ENCODE measurements around the gene KCNC2.

Gene KCNC2

GRCh38 chr12:75135026-75135425 is 74.6 kb downstream of the KCNC2 start:
- DNase-seq (ENCODE audit: extremely low read depth, low read depth): no peak
- TF ChIP-seq, protein P1, sequence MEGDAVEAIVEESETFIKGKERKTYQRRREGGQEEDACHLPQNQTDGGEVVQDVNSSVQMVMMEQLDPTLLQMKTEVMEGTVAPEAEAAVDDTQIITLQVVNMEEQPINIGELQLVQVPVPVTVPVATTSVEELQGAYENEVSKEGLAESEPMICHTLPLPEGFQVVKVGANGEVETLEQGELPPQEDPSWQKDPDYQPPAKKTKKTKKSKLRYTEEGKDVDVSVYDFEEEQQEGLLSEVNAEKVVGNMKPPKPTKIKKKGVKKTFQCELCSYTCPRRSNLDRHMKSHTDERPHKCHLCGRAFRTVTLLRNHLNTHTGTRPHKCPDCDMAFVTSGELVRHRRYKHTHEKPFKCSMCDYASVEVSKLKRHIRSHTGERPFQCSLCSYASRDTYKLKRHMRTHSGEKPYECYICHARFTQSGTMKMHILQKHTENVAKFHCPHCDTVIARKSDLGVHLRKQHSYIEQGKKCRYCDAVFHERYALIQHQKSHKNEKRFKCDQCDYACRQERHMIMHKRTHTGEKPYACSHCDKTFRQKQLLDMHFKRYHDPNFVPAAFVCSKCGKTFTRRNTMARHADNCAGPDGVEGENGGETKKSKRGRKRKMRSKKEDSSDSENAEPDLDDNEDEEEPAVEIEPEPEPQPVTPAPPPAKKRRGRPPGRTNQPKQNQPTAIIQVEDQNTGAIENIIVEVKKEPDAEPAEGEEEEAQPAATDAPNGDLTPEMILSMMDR (IDR thresholded peaks at IDR 0.05; ENCODE audit: low read depth, low read length): no peak

- no peak for DNase-seq (ENCODE audit: extremely low read depth, low read depth)
- TF ChIP-seq, protein P1 (IDR thresholded peaks at IDR 0.05; ENCODE audit: low read depth, low read length): no peak
Observed at GRCh38 chr12:75130811-75131210, 78.8 kb downstream of the KCNC2 start.

- TF ChIP-seq, protein P1 (IDR thresholded peaks at IDR 0.05; ENCODE audit: low read depth, low read length): no peak
- no peak for DNase-seq (ENCODE audit: extremely low read depth, low read depth)
Observed at GRCh38 chr12:75129275-75129674, 80.4 kb downstream of the KCNC2 start.

DNA sequence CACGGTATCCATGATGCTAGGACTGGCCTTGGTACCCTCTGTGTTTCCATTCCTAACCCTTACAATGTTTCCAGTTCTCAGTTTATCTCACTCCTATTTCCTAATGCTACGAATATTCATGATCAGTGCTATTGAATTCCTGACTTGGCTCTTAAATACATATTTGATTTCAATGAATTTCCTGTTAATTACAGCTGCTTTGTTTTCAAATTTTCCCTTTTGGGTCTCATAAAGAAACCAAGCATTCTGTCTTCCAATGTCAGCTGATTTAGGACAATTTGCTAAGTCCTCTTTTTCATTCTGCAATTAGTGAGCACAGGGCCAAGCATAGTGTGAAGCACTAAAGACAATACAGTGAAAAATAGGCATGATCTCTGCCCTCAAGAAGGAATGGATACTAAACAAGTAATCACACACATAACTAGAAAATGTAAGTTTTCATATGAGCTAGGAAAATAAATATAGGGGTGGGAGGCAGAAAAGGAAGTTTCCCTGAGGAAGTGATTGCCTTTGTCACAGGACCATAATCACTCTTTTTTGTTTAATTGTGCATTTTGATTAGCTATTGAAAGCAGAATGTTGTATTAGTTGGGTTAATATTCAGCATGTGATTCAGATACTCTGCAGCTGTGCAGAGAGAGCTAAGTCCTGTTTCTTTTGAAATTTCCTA is 88.5 kb downstream of the KCNC2 start:
- TF ChIP-seq, protein P1 (IDR thresholded peaks at IDR 0.05; ENCODE audit: low read depth, low read length): no peak
- DNase-seq (ENCODE audit: extremely low read depth, low read depth): no peak

DNA sequence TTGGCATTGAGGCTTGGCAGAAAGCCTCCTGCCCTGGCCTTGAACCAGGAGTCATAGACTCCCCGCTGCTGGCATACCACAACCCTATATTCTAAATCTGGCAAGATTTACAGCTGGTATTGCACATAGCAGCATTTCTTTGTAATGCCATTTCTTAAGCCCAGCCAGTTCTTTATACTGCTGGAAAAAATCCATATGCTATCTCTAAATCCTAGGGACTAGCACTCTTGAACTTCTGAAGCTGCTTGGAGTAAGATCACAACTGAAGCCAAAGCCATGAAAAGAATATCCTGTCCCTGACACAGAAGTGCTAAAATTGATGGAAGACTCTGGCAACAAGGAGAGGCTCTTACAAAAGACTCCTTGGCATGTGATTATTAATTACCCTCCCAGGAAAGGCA is 89.3 kb downstream of the KCNC2 start:
- no peak for DNase-seq (ENCODE audit: extremely low read depth, low read depth)

DNA sequence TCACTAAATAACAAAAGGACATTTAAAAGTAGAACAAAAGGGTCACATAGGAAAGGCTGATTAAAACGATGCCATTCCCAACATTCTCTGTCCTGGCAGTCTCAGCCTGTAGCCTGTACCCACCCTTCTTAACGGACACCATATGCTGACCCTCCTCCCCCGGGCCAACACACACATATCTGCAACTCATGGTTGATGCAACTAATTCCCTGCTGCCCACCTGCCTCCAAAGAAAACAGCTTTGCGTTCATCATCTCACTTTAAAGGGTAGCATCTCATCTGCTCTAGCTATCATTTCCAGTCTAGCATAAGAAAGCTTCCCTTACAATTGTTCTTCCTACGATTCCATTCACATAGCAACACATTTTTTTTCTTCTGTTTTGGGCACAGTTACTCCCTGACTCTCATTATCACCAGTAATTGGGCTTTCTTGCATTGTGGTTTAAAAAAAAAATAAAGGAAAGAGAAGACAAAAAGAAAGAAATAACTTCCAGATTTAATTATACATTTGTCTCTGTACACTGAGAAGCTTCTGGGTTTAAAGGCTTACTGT is 92.9 kb downstream of the KCNC2 start:
- DNase-seq (ENCODE audit: extremely low read depth, low read depth): no peak
- TF ChIP-seq, protein P1 (IDR thresholded peaks at IDR 0.05; ENCODE audit: low read depth, low read length): no peak

More for the DNA sequence above, 89.3 kb downstream of the KCNC2 start:
- TF ChIP-seq, protein P1 (IDR thresholded peaks at IDR 0.05; ENCODE audit: low read depth, low read length): no peak

GRCh38 chr12:75115748-75116147 is 93.9 kb downstream of the KCNC2 start:
- DNase-seq (ENCODE audit: extremely low read depth, low read depth): no peak
- TF ChIP-seq, protein P1 (IDR thresholded peaks at IDR 0.05; ENCODE audit: low read depth, low read length): no peak
